GM19023 (cell line): ENCODE data around the gene MRPL20.
"Not testable (repeated sequence)": the region's sequence is repeated elsewhere in the genome, so short reads cannot be mapped to it uniquely, and the experiment has no call there.

Source experiments
- ATAC-seq: cut with Tn5 transposase; IDR thresholded peaks from one replicate; pipeline ENCODE4 v1.9.1; 2021; ENCODE audit warnings: mild to moderate bottlenecking, moderate library complexity; ENCODE audit not compliant: unreplicated experiment

Gene MRPL20

GRCh38 chr1:1390675-1391074, 16.4 kb downstream of the MRPL20 start:
- no peak for ATAC-seq

GRCh38 chr1:1388078-1388472, 19.0 kb downstream of the MRPL20 start:
- no peak for ATAC-seq

GRCh38 chr1:1387098-1388077, 19.7 kb downstream of the MRPL20 start:
- no peak for ATAC-seq

GRCh38 chr1:1385931-1386330, 21.2 kb downstream of the MRPL20 start:
- no peak for ATAC-seq

GRCh38 chr1:1385339-1385738, 21.8 kb downstream of the MRPL20 start:
- not testable (repeated sequence) for ATAC-seq

GRCh38 chr1:1381294-1381693, 25.8 kb downstream of the MRPL20 start:
- no peak for ATAC-seq

- ATAC-seq, result no peak
These were observed 26.2 kb downstream of the MRPL20 start for GRCh38 chr1:1380860-1381259.

GRCh38 chr1:1377540-1378205, 29.4 kb downstream of the MRPL20 start:
- ATAC-seq, result no peak

- no peak for ATAC-seq
These were observed 30.4 kb downstream of the MRPL20 start for GRCh38 chr1:1376551-1377226.

- peak; percentile 86 for ATAC-seq
These were observed 32.0 kb downstream of the MRPL20 start, which contains the start of gene AURKAIP1 for GRCh38 chr1:1374929-1375662. Gene AURKAIP1 (minus strand): TSS chr1:1375207. CDS start chr1:1374756, 451 bp downstream.

GRCh38 chr1:1374589-1374928, 32.5 kb downstream of the MRPL20 start:
- peak; percentile 2 for ATAC-seq

GRCh38 chr1:1373815-1374588, 33.1 kb downstream of the MRPL20 start:
- ATAC-seq, result no peak

- ATAC-seq, result no peak
These were observed 33.9 kb downstream of the MRPL20 start for GRCh38 chr1:1373051-1373814.

GRCh38 chr1:1371746-1372711, 35.1 kb downstream of the MRPL20 start:
- no peak for ATAC-seq

GRCh38 chr1:1371364-1371745, 35.7 kb downstream of the MRPL20 start:
- no peak for ATAC-seq

- ATAC-seq, result no peak
These were observed 36.3 kb downstream of the MRPL20 start for GRCh38 chr1:1370771-1371300.

GRCh38 chr1:1370094-1370493, 37.0 kb downstream of the MRPL20 start:
- not testable (repeated sequence) for ATAC-seq

- no peak for ATAC-seq
These were observed 39.8 kb downstream of the MRPL20 start for GRCh38 chr1:1367315-1367714.
